Keratinocyte (primary cell): ENCODE results near the gene SEC24C.

ENCODE experiments used
- CTCF ChIP-seq, 3 experiments: IDR thresholded peaks in 1 of 3; conservative IDR thresholded peaks in 1 of 3; optimal IDR thresholded peaks in 1 of 3; 2 replicates in 2 of 3; 3 replicates in 1 of 3; pipeline versions ENCODE3 to v1.5.1; 2011; ENCODE audit warnings: low read length in 3 of 3, mild to moderate bottlenecking in 3 of 3, moderate library complexity in 2 of 3, control low read depth in 1 of 3, inconsistent platforms in 1 of 3; ENCODE audit not compliant: insufficient read depth in 2 of 3; ENCODE audit errors: extremely low read depth in 1 of 3
- EZH2 ChIP-seq: IDR thresholded peaks from one replicate; pipeline ENCODE4 v1.6.1; 2012; ENCODE audit warnings: inconsistent platforms, mild to moderate bottlenecking, low read length, moderate library complexity

- no peak for TF ChIP-seq CTCF (optimal IDR thresholded peaks at IDR 0.05 in 1 of 3, IDR thresholded peaks at IDR 0.05 in 1 of 3, conservative IDR thresholded peaks at IDR 0.05 in 1 of 3; ENCODE audit: extremely low read depth in 1 of 3, insufficient read depth in 2 of 3, low read length in 3 of 3)
- TF ChIP-seq EZH2, result no peak
These were observed 27.6 kb downstream of the SEC24C start for GRCh38 chr10:73771722-73772280.
